Measurements from ENCODE around the gene CDH13. TPM values are rescaled to one million over a fixed set of nuclear protein-coding genes. Genes with fewer than 3 reads are reported as not detected.

Gene CDH13
- total RNA-seq, 2 experiments from 2014 or later = not detected

DNA sequence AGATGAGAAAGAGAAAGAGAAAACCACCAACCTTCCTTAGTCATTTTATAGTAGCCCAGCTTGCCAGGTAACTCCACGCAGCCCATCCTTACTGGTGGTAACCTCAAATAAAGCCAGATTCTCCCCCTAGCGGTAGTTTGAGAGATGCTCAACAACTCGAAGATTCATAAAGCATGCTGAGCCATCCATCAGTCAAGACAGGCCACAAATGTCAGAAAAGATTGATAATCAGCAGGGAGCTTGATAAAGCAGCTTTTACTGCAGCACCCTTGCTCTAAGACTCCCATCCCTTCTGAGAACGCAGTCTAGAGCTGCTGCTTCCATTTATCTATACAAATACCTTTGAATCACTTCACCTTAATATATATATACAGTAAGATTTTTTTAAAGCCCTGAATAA is 729.5 kb downstream of the CDH13 start:
- H3K4me2 ChIP-seq (ENCODE audit: low read length) = no peak overlapping the region
- H3K4me1 ChIP-seq (ENCODE audit: insufficient read depth, low read length, poor library complexity, severe bottlenecking) = no peaks in the 10 kb centered on the region
- no peak overlapping the region for H2AFZ ChIP-seq (ENCODE audit: low read length)
- TF ChIP-seq, protein P1, sequence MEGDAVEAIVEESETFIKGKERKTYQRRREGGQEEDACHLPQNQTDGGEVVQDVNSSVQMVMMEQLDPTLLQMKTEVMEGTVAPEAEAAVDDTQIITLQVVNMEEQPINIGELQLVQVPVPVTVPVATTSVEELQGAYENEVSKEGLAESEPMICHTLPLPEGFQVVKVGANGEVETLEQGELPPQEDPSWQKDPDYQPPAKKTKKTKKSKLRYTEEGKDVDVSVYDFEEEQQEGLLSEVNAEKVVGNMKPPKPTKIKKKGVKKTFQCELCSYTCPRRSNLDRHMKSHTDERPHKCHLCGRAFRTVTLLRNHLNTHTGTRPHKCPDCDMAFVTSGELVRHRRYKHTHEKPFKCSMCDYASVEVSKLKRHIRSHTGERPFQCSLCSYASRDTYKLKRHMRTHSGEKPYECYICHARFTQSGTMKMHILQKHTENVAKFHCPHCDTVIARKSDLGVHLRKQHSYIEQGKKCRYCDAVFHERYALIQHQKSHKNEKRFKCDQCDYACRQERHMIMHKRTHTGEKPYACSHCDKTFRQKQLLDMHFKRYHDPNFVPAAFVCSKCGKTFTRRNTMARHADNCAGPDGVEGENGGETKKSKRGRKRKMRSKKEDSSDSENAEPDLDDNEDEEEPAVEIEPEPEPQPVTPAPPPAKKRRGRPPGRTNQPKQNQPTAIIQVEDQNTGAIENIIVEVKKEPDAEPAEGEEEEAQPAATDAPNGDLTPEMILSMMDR (conservative IDR thresholded peaks at IDR 0.05; ENCODE audit: low read length) = peak; percentile 81
- no peak for TF ChIP-seq EZH2phosphoT487 (IDR thresholded peaks at IDR 0.05; ENCODE audit: borderline replicate concordance, low read depth, low read length)
- no TSS peak for BruUV-seq (replicated peaks)
- intact Hi-C loops (cut with micrococcal nuclease; ENCODE audit: unreplicated experiment) = loop anchor here (5.0 kb wide), 1 partner anchor 244 kb away; no protein-coding TSS in a partner anchor
- H4K20me1 ChIP-seq (ENCODE audit: insufficient read depth, low read length) = no peaks in the 10 kb centered on the region
- ChIA-PET POLR2A (no interaction called here), CTCF (ENCODE audit: unreplicated experiment) (no interaction called here)
- no peaks in the 10 kb centered on the region for H3K9me3 ChIP-seq (ENCODE audit: low read length)
- H3K36me3 ChIP-seq (ENCODE audit: insufficient read depth, low read length) = no peaks in the 10 kb centered on the region
- H3K79me2 ChIP-seq (ENCODE audit: insufficient read depth, low read depth, low read length) = no peaks in the 10 kb centered on the region
- H3K27ac ChIP-seq (ENCODE audit: low read depth, low read length, poor library complexity, severe bottlenecking) = no peak overlapping the region
- DNase-seq (ENCODE audit: low spot score) = peak; percentile 72
- no peak overlapping the region for H3K4me3 ChIP-seq (ENCODE audit: low read depth, low read length, poor library complexity, severe bottlenecking)
- H3K9me2 ChIP-seq (ENCODE audit: insufficient read depth, low read length) = no peaks in the 10 kb centered on the region

DNA sequence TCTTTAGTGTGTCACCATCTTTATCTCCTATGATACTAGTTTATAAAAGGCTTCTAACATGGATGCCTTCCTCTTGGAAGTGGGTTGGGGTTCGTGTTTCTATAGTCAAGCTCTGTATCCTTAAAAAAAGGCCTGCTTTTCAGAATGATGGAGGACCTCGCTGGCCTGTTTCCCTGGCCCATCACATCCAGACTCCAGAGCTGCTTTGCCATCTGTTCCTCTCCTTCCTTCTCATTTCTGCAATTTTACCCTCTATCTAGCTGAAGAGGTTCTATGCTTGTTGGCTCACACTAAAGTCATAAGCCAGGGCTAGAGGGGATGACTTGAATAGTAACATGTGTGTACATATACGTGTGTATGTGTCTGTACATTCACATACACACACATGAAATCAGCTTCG is 730.2 kb downstream of the CDH13 start:
- ChIA-PET CTCF (ENCODE audit: unreplicated experiment) (no interaction called here), POLR2A (no interaction called here)
- no peak for DNase-seq (ENCODE audit: low spot score)
- no peaks in the 10 kb centered on the region for H3K9me3 ChIP-seq (ENCODE audit: low read length)
- no peak for TF ChIP-seq EZH2phosphoT487 (IDR thresholded peaks at IDR 0.05; ENCODE audit: borderline replicate concordance, low read depth, low read length)
- TF ChIP-seq, protein P1 (conservative IDR thresholded peaks at IDR 0.05; ENCODE audit: low read length) = no peak
- intact Hi-C loops (cut with micrococcal nuclease; ENCODE audit: unreplicated experiment) = loop anchor here (5.0 kb wide), 1 partner anchor 245 kb away; no protein-coding TSS in a partner anchor
- H3K4me3 ChIP-seq (ENCODE audit: low read depth, low read length, poor library complexity, severe bottlenecking) = no peak overlapping the region
- no peak overlapping the region for H2AFZ ChIP-seq (ENCODE audit: low read length)
- no peaks in the 10 kb centered on the region for H3K36me3 ChIP-seq (ENCODE audit: insufficient read depth, low read length)
- H3K79me2 ChIP-seq (ENCODE audit: insufficient read depth, low read depth, low read length) = no peaks in the 10 kb centered on the region
- no peaks in the 10 kb centered on the region for H3K4me1 ChIP-seq (ENCODE audit: insufficient read depth, low read length, poor library complexity, severe bottlenecking)
- H4K20me1 ChIP-seq (ENCODE audit: insufficient read depth, low read length) = no peaks in the 10 kb centered on the region
- H3K4me2 ChIP-seq (ENCODE audit: low read length) = no peak overlapping the region
- no peak overlapping the region for H3K27ac ChIP-seq (ENCODE audit: low read depth, low read length, poor library complexity, severe bottlenecking)
- no TSS peak for BruUV-seq (replicated peaks)
- H3K9me2 ChIP-seq (ENCODE audit: insufficient read depth, low read length) = no peaks in the 10 kb centered on the region

DNA sequence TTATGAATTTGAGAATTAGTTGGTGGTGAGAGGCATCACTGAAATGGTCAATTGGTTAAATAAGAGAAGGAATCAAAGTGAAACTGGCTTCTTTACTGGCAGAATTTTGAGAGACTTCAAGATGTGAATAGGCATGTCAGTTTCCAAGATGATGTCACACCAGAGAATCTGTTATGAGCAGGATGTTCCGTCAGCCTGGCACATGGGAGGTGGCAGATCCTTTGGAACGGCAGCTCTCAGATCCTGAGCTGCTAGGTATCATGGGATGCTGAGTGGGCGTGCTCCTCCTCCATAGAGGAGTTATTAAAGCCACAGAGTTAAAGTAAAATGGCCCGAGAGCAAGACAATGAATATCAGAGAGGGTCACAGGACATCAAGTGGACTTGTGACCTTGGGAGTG is 736.8 kb downstream of the CDH13 start:
- Histone ChIP-seq H4K20me1 (ENCODE audit: insufficient read depth, low read length) (no peaks in the 10 kb centered on the region), H3K79me2 (ENCODE audit: insufficient read depth, low read depth, low read length) (no peaks in the 10 kb centered on the region), H3K9me2 (ENCODE audit: insufficient read depth, low read length) (no peaks in the 10 kb centered on the region), H3K4me3 (ENCODE audit: low read depth, low read length, poor library complexity, severe bottlenecking) (no peak overlapping the region), H3K4me2 (ENCODE audit: low read length) (no peak overlapping the region), H2AFZ (ENCODE audit: low read length) (no peak overlapping the region), H3K4me1 (ENCODE audit: insufficient read depth, low read length, poor library complexity, severe bottlenecking) (no peaks in the 10 kb centered on the region), H3K27ac (ENCODE audit: low read depth, low read length, poor library complexity, severe bottlenecking) (no peak overlapping the region), H3K9me3 (ENCODE audit: low read length) (no peaks in the 10 kb centered on the region), H3K36me3 (ENCODE audit: insufficient read depth, low read length) (no peaks in the 10 kb centered on the region)
- POLR2A ChIA-PET = no interaction called here
- TF ChIP-seq EZH2phosphoT487 (IDR thresholded peaks at IDR 0.05; ENCODE audit: borderline replicate concordance, low read depth, low read length) = no peak
- TF ChIP-seq, protein P1 (conservative IDR thresholded peaks at IDR 0.05; ENCODE audit: low read length) = no peak
- no peak for DNase-seq (ENCODE audit: low spot score)
- CTCF ChIA-PET (ENCODE audit: unreplicated experiment) = no interaction called here
- no TSS peak for BruUV-seq (replicated peaks)
- intact Hi-C loops (cut with micrococcal nuclease; ENCODE audit: unreplicated experiment) = no loop called here

All from OCI-LY7 (cell line).